ENCODE data around the gene ZNF219.

DNA sequence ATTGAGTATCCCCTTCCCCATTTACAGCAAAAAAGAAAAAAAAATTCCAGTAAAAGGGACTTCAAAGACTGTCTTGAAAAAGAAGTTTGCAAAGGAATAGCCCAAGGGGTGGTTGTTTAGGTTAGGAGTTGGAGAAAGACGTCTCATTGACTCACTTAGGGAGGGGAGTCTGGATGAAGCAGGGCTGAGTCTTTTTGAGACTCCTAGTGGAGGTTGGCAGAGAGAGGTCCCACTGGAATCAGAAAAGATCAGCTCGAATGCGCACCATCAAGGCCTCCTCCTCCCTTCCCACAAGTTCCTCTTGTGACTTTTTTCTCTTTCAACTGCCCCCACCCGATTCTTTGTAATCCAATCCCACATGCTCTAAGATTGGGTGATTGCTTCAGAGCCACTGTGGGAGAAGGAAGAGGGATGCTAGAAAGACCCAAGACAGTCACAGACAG lies 26.4 kb downstream of the ZNF219 start:
- TF ChIP-seq, protein P1, sequence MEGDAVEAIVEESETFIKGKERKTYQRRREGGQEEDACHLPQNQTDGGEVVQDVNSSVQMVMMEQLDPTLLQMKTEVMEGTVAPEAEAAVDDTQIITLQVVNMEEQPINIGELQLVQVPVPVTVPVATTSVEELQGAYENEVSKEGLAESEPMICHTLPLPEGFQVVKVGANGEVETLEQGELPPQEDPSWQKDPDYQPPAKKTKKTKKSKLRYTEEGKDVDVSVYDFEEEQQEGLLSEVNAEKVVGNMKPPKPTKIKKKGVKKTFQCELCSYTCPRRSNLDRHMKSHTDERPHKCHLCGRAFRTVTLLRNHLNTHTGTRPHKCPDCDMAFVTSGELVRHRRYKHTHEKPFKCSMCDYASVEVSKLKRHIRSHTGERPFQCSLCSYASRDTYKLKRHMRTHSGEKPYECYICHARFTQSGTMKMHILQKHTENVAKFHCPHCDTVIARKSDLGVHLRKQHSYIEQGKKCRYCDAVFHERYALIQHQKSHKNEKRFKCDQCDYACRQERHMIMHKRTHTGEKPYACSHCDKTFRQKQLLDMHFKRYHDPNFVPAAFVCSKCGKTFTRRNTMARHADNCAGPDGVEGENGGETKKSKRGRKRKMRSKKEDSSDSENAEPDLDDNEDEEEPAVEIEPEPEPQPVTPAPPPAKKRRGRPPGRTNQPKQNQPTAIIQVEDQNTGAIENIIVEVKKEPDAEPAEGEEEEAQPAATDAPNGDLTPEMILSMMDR (IDR thresholded peaks at IDR 0.05 in 2 of 3, conservative IDR thresholded peaks at IDR 0.05 in 1 of 3; ENCODE audit: borderline replicate concordance in 1 of 3, insufficient read depth in 1 of 3, low read depth in 2 of 3, low read length in 2 of 3): no peak
- TF ChIP-seq ZBTB33 (IDR thresholded peaks at IDR 0.05; ENCODE audit: extremely low read depth, insufficient replicate concordance, low read length) (no peak), YY1 (IDR thresholded peaks at IDR 0.05; ENCODE audit: extremely low read depth, insufficient replicate concordance, low read depth, low read length) (no peak)
- TF ChIP-seq, protein P2, sequence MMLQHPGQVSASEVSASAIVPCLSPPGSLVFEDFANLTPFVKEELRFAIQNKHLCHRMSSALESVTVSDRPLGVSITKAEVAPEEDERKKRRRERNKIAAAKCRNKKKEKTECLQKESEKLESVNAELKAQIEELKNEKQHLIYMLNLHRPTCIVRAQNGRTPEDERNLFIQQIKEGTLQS (IDR thresholded peaks at IDR 0.05): no peak

Measured in HCT116 (cell line).